Breast epithelium (tissue), 4 donors: ENCODE measurements around the gene PLCB2. TPM values are rescaled to one million over a fixed set of nuclear protein-coding genes. Genes with fewer than 3 reads are reported as not detected.

Experiments used
- DNase-seq, 2 donors: peaks; one replicate each; pipeline ENCODE4 v3.0.0-alpha.2; 2019; ENCODE audit warnings: low spot score in 2 of 2
- H3K27ac ChIP-seq, 2 donors: fragments of 200-600 bp; sonication (generic) in 1 of 2; one replicate each; pipeline ENCODE4 v1.5.1; 2016 to 2019; ENCODE audit warnings: mild to moderate bottlenecking in 1 of 2
- H3K27me3 ChIP-seq, 2 donors: fragments of 200-600 bp; sonication (generic) in 1 of 2; one replicate each; pipeline versions ENCODE4 v1.5.1 to v1.6.0; 2017 to 2019; ENCODE audit warnings: control low read depth in 1 of 2, mild to moderate bottlenecking in 1 of 2
- H3K36me3 ChIP-seq: fragments of 200-600 bp; one replicate; pipeline ENCODE4 v1.5.1; 2019
- H3K4me1 ChIP-seq, 2 donors: fragments of 200-600 bp; sonication (generic); one replicate each; pipeline ENCODE4 v1.5.1; 2016 to 2019; ENCODE audit warnings: control low read depth in 1 of 2
- H3K4me3 ChIP-seq, 3 donors: fragments of 200-600 bp; sonication (generic); 1 replicate in 2 of 3; 2 replicates in 1 of 3; pipeline ENCODE4 v1.5.1; 2016 to 2019; ENCODE audit warnings: mild to moderate bottlenecking in 3 of 3, moderate library complexity in 2 of 3
- H3K9me3 ChIP-seq, 2 donors: fragments of 200-600 bp; sonication (generic) in 1 of 2; one replicate each; pipeline ENCODE4 v1.5.1; 2016 to 2019; ENCODE audit warnings: control low read depth in 1 of 2
- POLR2A ChIP-seq: fragments of 450-650 bp; IDR thresholded peaks from one replicate; pipeline ENCODE4 v1.6.1; 2016; ENCODE audit warnings: antibody characterized with exemption, mild to moderate bottlenecking, moderate library complexity
- POLR2AphosphoS5 ChIP-seq, 3 donors: sonication (generic); formaldehyde crosslinking; IDR thresholded peaks; one replicate each; pipeline ENCODE4 v1.6.1; 2017; ENCODE audit warnings: antibody characterized with exemption in 3 of 3
- intact Hi-C: fragments of 100-400 bp; cut with DNase I; formaldehyde crosslinking; loops from one replicate; pipeline ENCODE4 v1.15.1; 2023; ENCODE audit warnings: low total_unique reads
- total RNA-seq, 3 donors: library from RNA; depleted of rRNA; stranded (reverse); fragments of >200 nt; gene quantifications; one replicate each; pipeline ENCODE4 v1.1.0, GENCODE V29; 2016
- TF ChIP-seq, protein P1 (sequence below), 3 donors: fragments of 450-650 bp; IDR thresholded peaks; one replicate each; pipeline ENCODE4 v1.5.1; 2016 to 2017; ENCODE audit warnings: antibody characterized with exemption in 3 of 3, mild to moderate bottlenecking in 3 of 3, moderate library complexity in 3 of 3

Gene PLCB2
- total RNA-seq, 3 donors from 2014 or later: 4.3 to 17.9 (median 13.6) TPM

DNA sequence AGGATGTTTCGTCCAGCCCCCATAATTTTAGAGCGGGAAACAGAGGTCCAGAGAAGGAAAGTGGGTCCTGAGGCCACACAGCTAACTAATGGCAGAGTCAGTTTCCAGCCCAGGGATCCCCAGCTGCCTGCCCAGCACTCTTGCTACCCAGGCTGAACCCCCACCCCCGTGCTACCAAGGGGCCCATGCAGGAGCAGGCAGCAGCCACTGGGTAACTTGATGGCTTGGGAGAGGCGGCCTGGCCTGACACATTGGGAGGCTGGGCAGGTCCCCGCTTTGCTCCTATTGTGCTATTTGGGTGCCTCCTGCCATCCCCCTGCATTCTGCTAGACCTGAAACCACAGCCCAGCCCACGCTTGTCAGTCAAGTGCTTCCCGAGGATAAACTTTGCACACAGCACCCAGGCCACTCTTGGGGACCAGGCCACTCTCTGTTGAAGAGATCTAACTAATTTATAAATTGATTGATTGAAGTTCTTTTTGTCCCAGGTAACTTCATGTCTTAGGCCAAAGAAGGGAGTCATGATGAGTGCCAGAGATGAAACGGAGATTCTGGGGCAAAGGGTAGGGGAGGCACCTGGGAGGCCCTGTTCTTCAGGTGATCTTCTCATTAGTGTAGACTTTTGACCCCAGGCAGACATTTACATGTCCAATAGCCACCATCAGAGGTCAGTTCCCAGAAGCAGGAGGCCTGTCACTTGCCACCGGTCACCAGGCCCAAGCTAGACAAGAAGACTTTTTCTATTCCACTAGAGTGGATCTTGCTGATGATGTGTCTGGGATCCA lies 61.9 kb downstream of the PLCB2 start:
- no peak for TF ChIP-seq POLR2A
- TF ChIP-seq, protein P1, sequence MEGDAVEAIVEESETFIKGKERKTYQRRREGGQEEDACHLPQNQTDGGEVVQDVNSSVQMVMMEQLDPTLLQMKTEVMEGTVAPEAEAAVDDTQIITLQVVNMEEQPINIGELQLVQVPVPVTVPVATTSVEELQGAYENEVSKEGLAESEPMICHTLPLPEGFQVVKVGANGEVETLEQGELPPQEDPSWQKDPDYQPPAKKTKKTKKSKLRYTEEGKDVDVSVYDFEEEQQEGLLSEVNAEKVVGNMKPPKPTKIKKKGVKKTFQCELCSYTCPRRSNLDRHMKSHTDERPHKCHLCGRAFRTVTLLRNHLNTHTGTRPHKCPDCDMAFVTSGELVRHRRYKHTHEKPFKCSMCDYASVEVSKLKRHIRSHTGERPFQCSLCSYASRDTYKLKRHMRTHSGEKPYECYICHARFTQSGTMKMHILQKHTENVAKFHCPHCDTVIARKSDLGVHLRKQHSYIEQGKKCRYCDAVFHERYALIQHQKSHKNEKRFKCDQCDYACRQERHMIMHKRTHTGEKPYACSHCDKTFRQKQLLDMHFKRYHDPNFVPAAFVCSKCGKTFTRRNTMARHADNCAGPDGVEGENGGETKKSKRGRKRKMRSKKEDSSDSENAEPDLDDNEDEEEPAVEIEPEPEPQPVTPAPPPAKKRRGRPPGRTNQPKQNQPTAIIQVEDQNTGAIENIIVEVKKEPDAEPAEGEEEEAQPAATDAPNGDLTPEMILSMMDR (IDR thresholded peaks at IDR 0.05): no peak
- no peak for TF ChIP-seq POLR2AphosphoS5 (IDR thresholded peaks at IDR 0.05)
- intact Hi-C loops: no loop called here
- H3K27ac ChIP-seq: peak overlapping the region in 1 of 2 donors; percentile 74
- peaks cover 4 to 20% of the 10 kb centered on the region in 2 donors for H3K4me1 ChIP-seq
- H3K36me3 ChIP-seq: no peaks in the 10 kb centered on the region
- no peaks in the 10 kb centered on the region for H3K27me3 ChIP-seq
- no peak overlapping the region for H3K4me3 ChIP-seq
- peak in 1 of 2 donors; percentile 28 for DNase-seq
- no peaks in the 10 kb centered on the region for H3K9me3 ChIP-seq

DNA sequence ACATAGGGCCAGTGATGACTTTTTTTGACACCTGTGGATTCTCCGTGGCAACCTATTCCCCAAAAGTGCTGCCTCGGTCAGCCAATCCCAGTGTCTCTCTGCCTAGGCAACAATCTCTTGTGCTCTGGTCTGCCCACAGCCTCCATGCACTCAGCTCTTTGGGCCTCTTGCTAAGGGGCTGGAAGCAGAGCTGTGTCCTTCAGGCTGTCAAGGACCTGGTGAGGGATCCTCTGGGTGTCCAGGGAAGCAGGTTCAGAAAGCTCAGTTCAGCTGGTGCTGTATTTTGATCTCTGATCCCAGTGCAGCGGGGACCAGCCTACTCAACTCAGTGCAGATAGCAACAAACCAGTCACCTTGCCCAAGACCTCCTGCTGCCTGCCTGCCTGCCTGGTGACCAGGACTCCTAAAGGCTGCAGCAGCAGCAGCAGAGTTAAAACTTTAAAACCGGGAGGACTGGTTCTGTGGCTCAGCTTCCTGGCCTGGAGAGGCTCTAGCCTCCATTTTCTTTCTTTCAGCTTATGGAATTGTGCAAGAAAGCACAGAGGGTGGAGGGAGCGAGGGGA lies 62.7 kb downstream of the PLCB2 start:
- TF ChIP-seq POLR2A: no peak
- TF ChIP-seq, protein P1 (IDR thresholded peaks at IDR 0.05): no peak
- no peak for TF ChIP-seq POLR2AphosphoS5 (IDR thresholded peaks at IDR 0.05)
- intact Hi-C loops: no loop called here
- no peak for DNase-seq
- Histone ChIP-seq H3K36me3 (no peaks in the 10 kb centered on the region), H3K4me1 (peaks cover 4 to 17% of the 10 kb centered on the region in 2 donors), H3K27ac (peak overlapping the region; percentile 6 to 74), H3K4me3 (no peak overlapping the region), H3K9me3 (no peaks in the 10 kb centered on the region), H3K27me3 (no peaks in the 10 kb centered on the region)

DNA sequence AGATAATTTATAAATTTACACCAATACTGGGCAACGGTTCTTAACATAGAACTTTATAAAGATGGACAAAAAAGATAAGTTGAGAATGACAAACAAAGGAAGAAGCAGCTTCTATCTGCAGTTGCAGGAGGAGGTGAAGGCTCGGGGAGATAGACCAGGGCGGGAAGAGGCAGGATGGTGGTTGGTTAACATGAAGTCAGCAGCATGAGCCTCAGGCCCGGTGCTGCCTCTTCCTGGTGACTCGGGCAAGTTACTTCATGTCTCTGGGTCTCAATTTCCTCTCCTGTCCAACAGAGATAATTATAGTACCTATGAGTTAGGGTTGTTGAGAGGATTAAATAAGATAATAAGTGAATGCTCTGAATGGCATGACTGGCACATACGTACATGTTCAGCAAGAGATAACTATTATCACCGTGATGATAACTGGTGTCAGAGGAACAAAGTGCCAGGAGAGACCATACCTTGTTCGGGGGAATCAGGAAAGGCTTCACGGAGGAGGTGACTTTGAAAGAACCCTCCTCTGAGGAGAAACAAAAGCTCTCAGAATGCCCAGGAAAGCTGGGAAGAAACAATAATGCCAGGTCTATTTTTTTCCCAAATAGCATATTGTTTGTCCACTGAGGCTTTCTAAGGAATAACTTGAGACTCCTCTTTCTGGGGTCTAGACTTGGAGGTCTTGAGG lies 64.5 kb downstream of the PLCB2 start:
- intact Hi-C loops: loop anchor here (2.0 kb wide), 1 partner anchor 18 kb away; no protein-coding TSS in a partner anchor
- H3K36me3 ChIP-seq: no peaks in the 10 kb centered on the region
- peaks cover 4 to 22% of the 10 kb centered on the region in 2 donors for H3K4me1 ChIP-seq
- no peaks in the 10 kb centered on the region for H3K9me3 ChIP-seq
- TF ChIP-seq POLR2A (no peak), POLR2AphosphoS5 (IDR thresholded peaks at IDR 0.05) (no peak)
- TF ChIP-seq, protein P1 (IDR thresholded peaks at IDR 0.05): no peak
- DNase-seq: no peak
- H3K27me3 ChIP-seq: no peaks in the 10 kb centered on the region
- H3K27ac ChIP-seq: no peak overlapping the region
- H3K4me3 ChIP-seq: no peak overlapping the region

DNA sequence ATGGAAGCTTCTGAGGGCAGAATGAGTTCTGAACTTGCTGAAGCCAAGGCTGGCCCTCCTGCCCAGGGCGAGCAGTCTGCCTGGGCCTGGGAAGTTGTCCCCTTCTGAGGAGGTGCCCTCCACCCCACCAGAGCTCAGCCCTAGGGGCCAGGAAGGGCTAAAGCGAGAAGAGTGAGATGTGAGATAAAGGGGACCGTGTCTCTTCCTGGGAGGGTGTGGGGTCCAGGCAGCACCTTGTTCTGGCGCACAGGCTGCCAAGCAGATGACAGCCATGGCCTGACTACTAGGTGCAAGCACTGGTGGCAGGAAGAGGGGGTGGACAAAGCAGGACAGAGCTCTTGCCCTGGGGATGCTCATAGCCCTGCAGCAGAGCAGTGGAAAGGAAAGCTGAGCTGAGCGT lies 65.1 kb downstream of the PLCB2 start:
- intact Hi-C loops: loop anchor here (2.0 kb wide), 1 partner anchor 18 kb away; no protein-coding TSS in a partner anchor

More for the DNA sequence above, 65.1 kb downstream of the PLCB2 start:
- DNase-seq: no peak
- Histone ChIP-seq H3K27me3 (no peaks in the 10 kb centered on the region), H3K4me1 (peaks cover 4 to 22% of the 10 kb centered on the region in 2 donors), H3K4me3 (no peak overlapping the region), H3K36me3 (no peaks in the 10 kb centered on the region), H3K27ac (no peak overlapping the region), H3K9me3 (no peaks in the 10 kb centered on the region)
- TF ChIP-seq POLR2AphosphoS5 (IDR thresholded peaks at IDR 0.05) (no peak), POLR2A (no peak)
- TF ChIP-seq, protein P1 (IDR thresholded peaks at IDR 0.05): no peak
